ENCODE data around the gene PLA2R1. TPM values are rescaled to one million over a fixed set of nuclear protein-coding genes. Genes with fewer than 3 reads are reported as not detected.

The PLA2R1 gene
- total RNA-seq, 1 experiment from 2014 or later: 1.1 TPM

GRCh38 chr2:160050147-160050546 lies 12.3 kb downstream of the PLA2R1 start:
- no peak overlapping the region for H3K27ac Mint-ChIP-seq
- DNase-seq (ENCODE audit: low spot score): no peak
- no peaks in the 10 kb centered on the region for H3K9me3 Mint-ChIP-seq
- TF ChIP-seq, protein P1, sequence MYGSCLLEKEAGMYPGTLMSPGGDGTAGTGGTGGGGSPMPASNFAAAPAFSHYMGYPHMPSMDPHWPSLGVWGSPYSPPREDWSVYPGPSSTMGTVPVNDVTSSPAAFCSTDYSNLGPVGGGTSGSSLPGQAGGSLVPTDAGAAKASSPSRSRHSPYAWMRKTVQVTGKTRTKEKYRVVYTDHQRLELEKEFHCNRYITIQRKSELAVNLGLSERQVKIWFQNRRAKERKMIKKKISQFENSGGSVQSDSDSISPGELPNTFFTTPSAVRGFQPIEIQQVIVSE (CRISPR knock-in tag; IDR thresholded peaks at IDR 0.05; ENCODE audit: borderline replicate concordance): no peak
- TF ChIP-seq ZNF317 (CRISPR knock-in tag; IDR thresholded peaks at IDR 0.05; ENCODE audit: borderline replicate concordance, low read depth) (no peak), ZBTB43 (CRISPR knock-in tag; IDR thresholded peaks at IDR 0.05) (no peak), ZNF232 (CRISPR knock-in tag; IDR thresholded peaks at IDR 0.05) (no peak), NR1H2 (CRISPR knock-in tag; IDR thresholded peaks at IDR 0.05) (no peak), OVOL2 (CRISPR knock-in tag; IDR thresholded peaks at IDR 0.05; ENCODE audit: borderline replicate concordance) (no peak), ETV6 (CRISPR knock-in tag; IDR thresholded peaks at IDR 0.05) (no peak), ZNF532 (CRISPR knock-in tag; IDR thresholded peaks at IDR 0.05; ENCODE audit: borderline replicate concordance) (no peak), TP53 (CRISPR knock-in tag; IDR thresholded peaks at IDR 0.05) (no peak)
- TF ChIP-seq, protein P2, sequence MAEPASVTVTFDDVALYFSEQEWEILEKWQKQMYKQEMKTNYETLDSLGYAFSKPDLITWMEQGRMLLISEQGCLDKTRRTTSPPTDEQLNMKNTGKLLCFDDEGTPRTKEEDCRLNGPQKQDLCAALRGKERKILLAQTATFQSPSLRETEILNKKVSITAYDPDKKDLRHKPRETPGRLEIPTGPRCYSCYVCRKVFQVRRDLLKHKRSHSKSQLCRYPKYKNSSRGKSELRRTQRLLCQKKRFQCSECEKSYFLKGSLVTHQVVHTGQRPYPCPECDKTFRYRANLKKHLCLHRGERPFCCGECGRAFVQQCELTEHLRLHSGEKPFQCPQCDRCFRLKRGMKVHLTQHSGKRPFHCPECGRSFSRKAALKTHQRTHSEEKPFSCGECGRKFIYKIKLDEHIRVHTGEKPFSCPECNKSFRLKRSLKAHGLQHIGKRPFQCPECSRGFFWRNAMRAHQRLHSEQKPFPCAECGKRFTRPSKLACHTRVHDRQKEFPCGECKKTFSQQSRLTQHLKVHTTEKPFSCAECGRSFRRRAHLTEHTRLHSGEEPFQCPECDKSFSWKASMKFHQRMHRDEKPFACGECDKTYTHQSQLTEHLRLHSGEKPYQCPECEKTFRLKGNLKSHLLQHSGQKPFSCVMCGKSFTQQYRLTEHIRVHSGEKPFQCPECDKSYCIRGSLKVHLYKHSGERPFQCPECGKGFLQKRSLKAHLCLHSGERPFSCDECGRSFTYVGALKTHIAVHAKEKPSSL (CRISPR knock-in tag; conservative IDR thresholded peaks at IDR 0.05): no peak
- no peak overlapping the region for H3K4me3 Mint-ChIP-seq
- H3K4me1 Mint-ChIP-seq: peaks cover 28% of the 10 kb centered on the region
- CTCF ChIA-PET: no interaction called here
- no peaks in the 10 kb centered on the region for H3K27me3 Mint-ChIP-seq (ENCODE audit: low read depth)
- H3K36me3 Mint-ChIP-seq: no peaks in the 10 kb centered on the region
- ATAC-seq: no peak
- POLR2A ChIA-PET: no interaction called here

DNA sequence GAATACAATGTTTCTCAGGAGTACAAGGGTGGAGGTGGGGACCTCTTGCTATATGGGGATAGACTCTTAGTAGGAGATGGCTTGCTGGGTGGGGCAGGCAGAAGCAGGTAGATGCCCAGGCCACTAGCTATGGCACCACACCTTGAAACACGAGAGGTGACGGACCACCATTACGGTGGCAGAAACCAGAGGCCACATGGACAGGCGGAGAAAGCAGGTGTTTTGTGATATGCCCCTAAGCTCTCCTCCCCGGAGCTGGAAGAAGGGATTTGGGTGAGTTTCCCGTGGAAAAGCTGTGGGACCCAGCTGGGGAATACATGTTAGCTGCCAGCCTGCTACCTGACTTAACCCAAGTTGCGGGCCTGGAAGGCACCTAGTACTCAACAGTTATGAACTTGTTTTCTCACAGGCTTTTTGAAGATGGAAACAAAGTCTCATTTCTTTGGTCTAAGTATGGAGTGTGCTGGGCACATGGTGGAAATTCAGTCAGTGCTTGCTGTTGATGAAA lies 16.7 kb downstream of the PLA2R1 start:
- ChIA-PET CTCF (interaction anchor here (1.6 kb wide), 1 partner anchor 23 kb away, joined by 6 read pairs; no protein-coding TSS in a partner anchor), POLR2A (no interaction called here)
- H3K27ac Mint-ChIP-seq: no peak overlapping the region
- no peak overlapping the region for H3K4me3 Mint-ChIP-seq
- DNase-seq (ENCODE audit: low spot score) (no peak), ATAC-seq (no peak)
- no peaks in the 10 kb centered on the region for H3K9me3 Mint-ChIP-seq
- peaks cover 18% of the 10 kb centered on the region for H3K4me1 Mint-ChIP-seq
- H3K27me3 Mint-ChIP-seq (ENCODE audit: low read depth): no peaks in the 10 kb centered on the region
- H3K36me3 Mint-ChIP-seq: no peaks in the 10 kb centered on the region
- no peak for TF ChIP-seq ZNF281 (CRISPR knock-in tag; IDR thresholded peaks at IDR 0.05)
- no peak for TF ChIP-seq FOXJ3 (CRISPR knock-in tag; IDR thresholded peaks at IDR 0.05; ENCODE audit: borderline replicate concordance)
- TF ChIP-seq NR1H2 (CRISPR knock-in tag; IDR thresholded peaks at IDR 0.05): no peak
- TF ChIP-seq NFATC4 (CRISPR knock-in tag; IDR thresholded peaks at IDR 0.05): no peak

Measured in WTC11 (cell line).